HG02798 (cell line): ENCODE measurements around the gene OR52I2.

ENCODE experiments used
- ATAC-seq: cut with Tn5 transposase; IDR thresholded peaks from one replicate; pipeline ENCODE4 v1.9.1; 2021; ENCODE audit warnings: mild to moderate bottlenecking; ENCODE audit not compliant: unreplicated experiment, poor library complexity

The OR52I2 gene

GRCh38 chr11:4581443-4581842 lies at the start of gene OR52I2:
OR52I2 (plus strand) TSS chr11:4581743.
- ATAC-seq = no peak

- peak; percentile 69 for ATAC-seq
These were observed 41.8 kb upstream of the OR52I2 start for GRCh38 chr11:4539603-4540219.

GRCh38 chr11:4541071-4541470 lies 40.5 kb upstream of the OR52I2 start:
- ATAC-seq = no peak

- ATAC-seq = no peak
These were observed 38.0 kb upstream of the OR52I2 start for GRCh38 chr11:4543561-4543960.

GRCh38 chr11:4544891-4545290 lies 36.7 kb upstream of the OR52I2 start, which contains the start of gene OR52M1:
OR52M1 (plus strand) TSS chr11:4545191; CDS start chr11:4545191, 0 bp downstream.
- no peak for ATAC-seq

GRCh38 chr11:4546878-4547277 lies 34.7 kb upstream of the OR52I2 start:
- no peak for ATAC-seq

GRCh38 chr11:4547416-4547815 lies 34.1 kb upstream of the OR52I2 start:
- ATAC-seq = no peak

- ATAC-seq = no peak
These were observed 30.1 kb upstream of the OR52I2 start for GRCh38 chr11:4551346-4551979.

GRCh38 chr11:4559527-4560440 lies 21.8 kb upstream of the OR52I2 start:
- ATAC-seq = no peak

GRCh38 chr11:4560467-4560866 lies 21.1 kb upstream of the OR52I2 start:
- ATAC-seq = no peak

GRCh38 chr11:4565371-4565770 lies 16.2 kb upstream of the OR52I2 start:
- no peak for ATAC-seq

GRCh38 chr11:4569075-4569474 lies 12.5 kb upstream of the OR52I2 start:
- ATAC-seq = no peak

- ATAC-seq = no peak
These were observed 4.7 kb upstream of the OR52I2 start for GRCh38 chr11:4576880-4577279.

GRCh38 chr11:4577761-4578160 lies 3.8 kb upstream of the OR52I2 start:
- no peak for ATAC-seq

- no peak for ATAC-seq
These were observed 2.9 kb upstream of the OR52I2 start for GRCh38 chr11:4578624-4579023.

GRCh38 chr11:4580124-4580523 lies 1.4 kb upstream of the OR52I2 start:
- ATAC-seq = no peak

- ATAC-seq = no peak
These were observed 7.5 kb downstream of the OR52I2 start for GRCh38 chr11:4589017-4589416.

- ATAC-seq = no peak
These were observed 12.2 kb downstream of the OR52I2 start, which contains the start of gene OR52I1 for GRCh38 chr11:4593739-4594138. OR52I1 (plus strand) TSS chr11:4594039; CDS start chr11:4594039, 0 bp downstream.

- ATAC-seq = no peak
These were observed 23.5 kb downstream of the OR52I2 start for GRCh38 chr11:4605057-4605456.

- ATAC-seq = no peak
These were observed 24.9 kb downstream of the OR52I2 start for GRCh38 chr11:4606231-4607015.
